Skeletal muscle satellite cell (primary cell): ENCODE measurements around the gene GLS.
"Not testable (repeated sequence)": the region's sequence is repeated elsewhere in the genome, so short reads cannot be mapped to it uniquely, and the experiment has no call there.

Experiments used
- H3K27me3 ChIP-seq: 2 replicates; pipeline ENCODE4 v1.7.0; 2013; ENCODE audit warnings: low read length; ENCODE audit not compliant: control insufficient read depth, insufficient read depth
- H3K36me3 ChIP-seq: 2 replicates; pipeline ENCODE4 v1.7.0; 2013; ENCODE audit warnings: mild to moderate bottlenecking, control low read depth, low read length; ENCODE audit not compliant: insufficient read depth
- H3K4me1 ChIP-seq: 2 replicates; pipeline ENCODE4 v1.7.0; 2013; ENCODE audit warnings: low read length; ENCODE audit not compliant: control insufficient read depth, insufficient read depth
- H3K4me2 ChIP-seq: 2 replicates; pipeline ENCODE4 v1.7.0; 2013; ENCODE audit warnings: mild to moderate bottlenecking, low read length
- H3K4me3 ChIP-seq: 2 replicates; pipeline ENCODE4 v1.7.0; 2013; ENCODE audit warnings: low read length
- H3K9ac ChIP-seq: 2 replicates; pipeline ENCODE4 v1.7.0; 2013; ENCODE audit warnings: mild to moderate bottlenecking, low read depth, low read length, moderate library complexity
- H3K9me3 ChIP-seq: replicated peaks from 2 replicates; pipeline ENCODE4 v1.7.0; 2013; ENCODE audit warnings: mild to moderate bottlenecking, control low read depth, low read length

The GLS gene

DNA sequence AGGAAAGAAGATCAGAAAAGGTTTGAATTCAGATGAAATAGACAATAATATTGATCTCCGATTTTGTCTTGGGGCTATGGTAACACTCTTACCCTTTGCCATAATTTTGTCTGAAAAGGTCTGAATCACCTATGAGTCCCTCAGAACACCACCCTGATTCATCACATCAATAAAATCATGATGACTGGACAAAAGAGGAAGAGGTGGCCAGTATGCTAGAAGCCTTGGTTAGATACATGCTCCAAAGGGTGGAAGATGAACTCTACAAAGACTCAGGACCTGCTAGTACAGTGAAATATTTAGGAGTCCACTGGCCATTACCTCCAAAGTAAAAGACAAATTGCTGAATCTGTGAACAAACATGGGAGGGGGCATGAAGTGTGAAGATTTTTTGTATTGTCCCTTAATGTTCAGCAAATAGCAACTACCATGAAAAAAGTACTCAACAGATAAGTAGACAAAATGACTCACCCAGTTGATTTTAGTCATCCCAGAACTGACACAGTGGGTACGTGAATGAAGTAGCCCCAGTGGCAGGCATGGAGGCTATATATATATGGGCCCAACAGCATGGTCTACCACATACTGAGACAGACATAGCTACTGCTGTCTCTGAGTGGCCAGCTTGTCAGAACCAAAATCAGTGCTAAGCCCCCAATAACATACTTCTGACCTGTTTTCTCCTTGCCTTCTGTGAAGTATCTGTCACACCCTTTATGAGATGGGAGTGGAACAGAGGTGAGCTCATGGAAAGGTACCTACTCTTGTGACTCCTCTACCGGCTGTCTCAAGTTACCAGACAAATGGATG lies 36.5 kb upstream of the GLS start:
- H3K9ac ChIP-seq = no peak overlapping the region

DNA sequence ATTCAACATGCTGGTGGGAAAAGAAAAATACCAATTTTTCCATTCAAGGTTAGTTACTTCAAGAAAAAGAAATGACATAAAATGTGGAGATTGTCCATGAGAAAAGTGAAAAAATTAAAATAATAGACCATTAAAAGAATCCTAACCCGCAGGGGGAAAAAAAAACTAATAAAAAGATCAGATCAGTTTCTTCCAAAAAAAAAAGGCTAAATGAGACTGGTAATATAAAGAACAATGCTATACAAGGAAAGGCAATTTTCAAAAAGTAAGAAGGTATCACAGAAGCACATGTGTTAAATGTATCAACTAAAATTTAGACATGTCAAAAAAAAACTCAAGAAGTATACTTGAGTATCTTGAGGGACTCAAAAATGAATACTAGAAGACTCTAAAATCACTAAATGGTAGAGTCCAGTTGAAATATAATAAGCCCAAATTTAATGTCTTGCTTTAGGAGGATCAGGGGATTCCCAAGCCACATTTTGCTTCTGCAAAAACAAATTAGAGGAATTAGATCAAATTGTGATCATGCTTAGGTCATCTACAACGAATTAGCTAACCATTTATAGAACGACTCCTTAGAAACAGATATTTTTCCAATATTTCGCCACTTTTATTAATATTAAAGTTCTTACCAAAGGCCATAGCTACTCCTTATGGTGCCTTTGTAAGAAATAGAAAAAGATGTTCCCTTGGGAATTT lies 35.8 kb upstream of the GLS start:
- Histone ChIP-seq H3K9ac (no peak overlapping the region), H3K4me1 (peaks cover 72% of the 10 kb centered on the region), H3K4me3 (no peak overlapping the region), H3K4me2 (peak overlapping the region; percentile 13), H3K27me3 (no peaks in the 10 kb centered on the region), H3K36me3 (no peaks in the 10 kb centered on the region), H3K9me3 (no peaks in the 10 kb centered on the region)

More for the DNA sequence above, 36.5 kb upstream of the GLS start:
- Histone ChIP-seq H3K4me1 (peaks cover 70% of the 10 kb centered on the region), H3K36me3 (no peaks in the 10 kb centered on the region), H3K27me3 (no peaks in the 10 kb centered on the region), H3K4me2 (peak overlapping the region; percentile 13), H3K4me3 (no peak overlapping the region), H3K9me3 (no peaks in the 10 kb centered on the region)

DNA sequence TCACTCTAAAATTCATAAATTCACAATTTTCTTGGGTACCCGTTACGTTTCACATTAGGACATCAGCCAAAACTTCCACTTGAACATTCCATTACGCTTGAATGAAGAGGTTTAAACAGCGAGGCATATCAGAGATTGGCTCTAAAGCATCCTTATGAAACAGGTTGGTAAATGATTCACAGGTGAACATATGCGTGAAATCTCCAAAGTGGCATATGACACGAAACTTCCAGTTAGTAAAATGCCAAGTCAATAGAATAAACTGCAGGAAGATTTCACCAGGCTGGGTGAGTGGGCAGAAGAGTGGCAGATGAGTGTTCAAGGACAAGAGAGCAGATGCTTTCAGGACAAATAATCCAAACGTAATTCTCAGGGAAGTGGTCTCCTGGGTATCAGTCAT lies 33.9 kb upstream of the GLS start:
- peaks cover 62% of the 10 kb centered on the region for H3K4me1 ChIP-seq

DNA sequence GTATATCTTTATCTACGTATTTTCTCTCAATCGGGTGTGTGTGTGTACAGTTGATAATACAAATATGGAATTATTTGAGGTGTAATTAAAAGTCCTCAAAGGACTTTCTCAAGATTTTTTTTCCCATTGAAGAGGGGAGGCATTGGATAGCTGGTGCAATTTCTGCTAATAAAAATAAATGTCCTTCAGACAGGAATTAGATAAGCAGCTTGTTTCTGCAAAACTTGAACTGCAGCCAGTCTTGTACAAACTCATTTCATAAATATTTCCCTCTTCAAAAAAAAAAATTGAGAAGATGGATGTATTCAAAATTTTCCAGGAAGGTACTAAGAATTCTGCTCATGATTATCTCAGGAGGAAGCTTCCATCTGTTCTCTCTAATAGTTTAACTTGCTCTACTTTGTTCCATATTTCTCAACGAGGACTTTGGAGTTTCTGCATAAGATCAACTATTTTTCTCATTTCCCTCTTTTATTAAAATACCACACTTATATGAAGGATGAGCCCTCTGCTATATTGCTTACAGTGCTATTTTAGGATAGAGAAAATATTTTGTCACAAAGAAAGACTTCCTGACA lies 33.0 kb upstream of the GLS start:
- Histone ChIP-seq H3K36me3 (no peaks in the 10 kb centered on the region), H3K9me3 (no peaks in the 10 kb centered on the region), H3K4me3 (no peak overlapping the region), H3K4me1 (peaks cover 53% of the 10 kb centered on the region), H3K27me3 (no peaks in the 10 kb centered on the region), H3K9ac (no peak overlapping the region), H3K4me2 (no peak overlapping the region)

More for the DNA sequence above, 33.9 kb upstream of the GLS start:
- no peak overlapping the region for H3K4me2 ChIP-seq
- no peak overlapping the region for H3K4me3 ChIP-seq
- no peak overlapping the region for H3K9ac ChIP-seq
- no peaks in the 10 kb centered on the region for H3K36me3 ChIP-seq
- no peaks in the 10 kb centered on the region for H3K27me3 ChIP-seq
- H3K9me3 ChIP-seq = no peaks in the 10 kb centered on the region

DNA sequence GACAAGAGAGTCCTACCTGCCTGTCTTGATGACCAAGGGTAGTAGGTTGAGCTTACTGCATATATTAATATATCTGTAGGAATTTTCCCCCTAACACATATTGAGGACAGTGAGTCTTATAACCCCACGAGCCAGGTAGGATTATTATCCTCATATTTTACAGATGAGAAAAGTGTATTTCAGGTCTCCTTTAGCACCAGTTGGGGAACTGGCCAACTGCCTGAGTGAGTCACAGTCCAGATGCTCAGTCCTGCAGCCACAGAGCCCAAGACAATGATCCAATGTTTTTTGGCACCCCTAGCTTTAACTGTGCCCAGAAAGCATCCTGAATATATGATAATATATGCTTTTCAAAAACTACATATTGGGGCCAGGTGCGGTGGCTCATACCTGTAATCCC lies 30.8 kb upstream of the GLS start:
- Histone ChIP-seq H3K4me2 (no peak overlapping the region), H3K27me3 (no peaks in the 10 kb centered on the region), H3K9ac (no peak overlapping the region), H3K9me3 (no peaks in the 10 kb centered on the region), H3K36me3 (no peaks in the 10 kb centered on the region), H3K4me3 (no peak overlapping the region), H3K4me1 (peaks cover 46% of the 10 kb centered on the region)

DNA sequence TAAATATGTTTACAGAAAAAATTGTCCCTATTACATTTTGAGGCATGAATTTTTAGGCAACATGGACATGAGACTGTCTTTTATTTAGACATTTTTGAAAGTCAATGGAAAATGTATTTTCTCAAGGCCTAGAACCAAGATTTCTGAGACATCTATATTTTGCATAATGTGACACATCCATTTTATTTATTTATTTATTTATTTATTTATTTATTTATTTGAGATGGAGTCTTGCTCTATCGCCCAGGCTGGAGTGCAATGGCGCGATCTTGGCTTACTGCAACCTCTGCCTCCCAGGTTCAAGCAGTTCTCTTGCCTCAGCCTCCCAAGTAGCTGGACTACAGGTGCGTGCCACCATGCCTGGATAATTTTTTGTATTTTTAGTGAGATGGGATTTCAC lies 27.6 kb upstream of the GLS start:
- H3K4me1 ChIP-seq = peaks cover 28% of the 10 kb centered on the region
- H3K4me3 ChIP-seq, H3K9ac ChIP-seq, H3K4me2 ChIP-seq, H3K27me3 ChIP-seq, H3K9me3 ChIP-seq, H3K36me3 ChIP-seq: not testable (repeated sequence)

DNA sequence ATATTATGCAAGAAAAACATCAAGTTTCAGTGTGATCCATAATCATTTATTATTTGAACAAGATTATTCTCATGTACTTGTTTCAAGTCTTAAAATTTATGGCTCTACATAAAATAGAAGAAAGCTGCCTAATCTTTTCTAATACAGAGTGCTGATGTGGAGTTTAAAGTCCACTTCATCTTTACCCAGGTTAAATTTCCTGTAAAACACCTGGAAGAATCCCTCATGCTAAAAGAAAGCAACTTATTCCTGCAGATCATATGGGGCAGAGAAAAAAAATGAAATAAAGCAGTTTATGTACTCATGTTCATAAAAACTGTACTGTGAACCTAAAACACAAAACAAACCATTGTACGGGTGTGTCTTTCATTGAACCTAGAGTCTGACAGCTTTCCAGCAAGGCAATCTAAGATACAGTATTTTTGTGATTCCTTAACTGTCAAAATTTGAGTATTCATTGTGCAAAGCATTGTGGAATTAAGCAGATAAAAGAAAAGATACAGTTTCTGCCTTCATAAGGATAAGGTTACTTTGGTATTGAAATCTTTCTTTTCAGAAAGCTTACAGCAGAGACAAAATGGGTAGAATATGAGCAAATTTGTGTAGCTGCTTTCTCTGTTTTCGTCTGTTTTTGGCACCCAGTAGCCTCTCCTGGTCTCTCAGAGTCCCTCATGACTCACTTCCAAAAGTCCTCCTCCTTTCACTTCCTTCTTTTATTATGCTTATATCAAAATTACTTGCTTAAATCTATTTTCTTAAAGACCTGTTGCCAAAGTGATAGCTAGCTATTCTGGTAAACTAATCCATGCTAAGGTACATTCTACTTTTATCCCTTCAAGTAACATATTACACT lies 26.9 kb upstream of the GLS start:
- peak overlapping the region; percentile 11 for H3K9ac ChIP-seq
- peaks cover 34% of the 10 kb centered on the region for H3K4me1 ChIP-seq
- no peaks in the 10 kb centered on the region for H3K9me3 ChIP-seq
- H3K4me2 ChIP-seq = peak overlapping the region; percentile 56
- no peak overlapping the region for H3K4me3 ChIP-seq
- no peaks in the 10 kb centered on the region for H3K27me3 ChIP-seq
- no peaks in the 10 kb centered on the region for H3K36me3 ChIP-seq

DNA sequence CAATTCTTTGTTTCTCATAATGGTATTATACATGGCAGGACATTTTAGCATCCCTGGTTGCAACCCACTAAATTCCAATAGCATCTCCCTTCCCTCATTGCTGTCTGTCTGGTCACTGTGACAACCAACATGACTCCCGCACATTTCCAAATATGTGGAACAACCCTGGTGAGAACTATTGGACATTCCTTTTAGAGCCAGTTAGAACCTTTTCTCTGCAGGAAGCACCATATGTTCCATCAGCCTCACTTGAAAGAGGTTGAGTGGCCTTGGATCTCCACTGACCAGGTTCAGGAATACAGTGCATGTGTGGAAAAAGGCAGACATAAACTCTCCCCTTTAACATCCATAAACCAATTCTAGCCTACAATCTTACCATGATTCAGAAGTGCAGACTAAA lies 25.9 kb upstream of the GLS start:
- no peaks in the 10 kb centered on the region for H3K36me3 ChIP-seq
- peaks cover 38% of the 10 kb centered on the region for H3K4me1 ChIP-seq
- H3K9ac ChIP-seq = no peak overlapping the region
- H3K9me3 ChIP-seq = no peaks in the 10 kb centered on the region
- no peak overlapping the region for H3K4me2 ChIP-seq
- no peak overlapping the region for H3K4me3 ChIP-seq
- H3K27me3 ChIP-seq = no peaks in the 10 kb centered on the region

DNA sequence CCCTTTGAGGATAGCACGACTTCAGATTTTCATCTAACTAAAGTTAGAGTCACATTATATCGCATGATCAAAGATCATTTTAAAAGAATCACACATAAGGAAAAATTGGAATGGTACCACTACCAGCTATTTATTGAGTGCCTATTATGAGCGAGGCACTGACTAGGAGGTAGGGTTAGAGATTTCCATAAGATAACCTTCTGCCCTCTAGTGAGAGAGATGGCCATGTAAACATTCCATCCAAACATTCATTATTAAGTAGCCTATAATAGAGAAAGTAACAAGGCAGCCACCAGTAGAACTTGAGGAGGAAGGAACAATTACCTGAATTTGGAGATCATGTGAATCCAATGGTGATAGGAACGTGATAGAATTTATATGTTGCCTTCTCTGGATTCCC lies 25.4 kb upstream of the GLS start:
- Histone ChIP-seq H3K9me3 (no peaks in the 10 kb centered on the region), H3K36me3 (no peaks in the 10 kb centered on the region), H3K4me1 (peaks cover 37% of the 10 kb centered on the region), H3K27me3 (no peaks in the 10 kb centered on the region), H3K4me2 (no peak overlapping the region), H3K4me3 (no peak overlapping the region), H3K9ac (no peak overlapping the region)

DNA sequence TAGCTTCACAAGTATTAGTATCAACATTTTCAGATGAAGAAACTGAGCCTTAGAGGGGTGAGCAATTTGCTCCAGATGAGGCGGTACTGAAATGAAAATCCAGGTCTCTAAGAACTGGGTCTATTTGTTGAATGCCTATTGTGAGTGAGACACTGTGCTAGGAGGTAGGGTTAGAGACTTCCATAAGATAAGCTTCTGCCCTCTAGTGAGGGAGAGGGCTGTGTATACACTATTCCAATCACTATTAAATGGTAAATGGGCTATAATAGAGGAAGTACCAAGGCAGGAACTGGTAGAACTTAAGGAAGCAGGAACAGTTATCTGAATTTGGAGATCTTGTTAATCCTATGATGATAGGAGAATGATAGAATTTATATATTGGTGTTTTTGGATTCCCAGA lies 23.6 kb upstream of the GLS start:
- H3K4me3 ChIP-seq = no peak overlapping the region
- H3K27me3 ChIP-seq = no peaks in the 10 kb centered on the region
- no peaks in the 10 kb centered on the region for H3K9me3 ChIP-seq
- H3K4me2 ChIP-seq = no peak overlapping the region
- no peaks in the 10 kb centered on the region for H3K36me3 ChIP-seq
- no peak overlapping the region for H3K9ac ChIP-seq
- peaks cover 52% of the 10 kb centered on the region for H3K4me1 ChIP-seq

DNA sequence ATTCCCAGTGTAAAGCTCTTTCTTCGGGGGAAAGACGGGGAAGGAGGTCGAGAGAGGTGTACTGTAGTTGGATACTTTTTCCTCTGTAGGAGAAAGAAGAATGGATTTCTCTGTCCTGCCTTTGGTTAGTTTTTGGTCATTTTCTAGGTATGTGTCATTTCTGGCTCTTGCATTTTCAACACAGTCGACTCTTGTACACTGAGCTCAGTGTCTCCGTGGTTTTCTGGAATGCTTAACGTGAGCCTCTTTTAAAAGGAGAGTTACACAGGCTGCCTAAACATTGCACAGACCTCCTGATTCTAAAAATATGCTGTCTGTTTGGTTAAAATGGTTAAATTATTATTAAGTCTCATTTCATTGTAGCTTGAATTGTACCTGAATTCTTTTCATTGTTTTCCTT lies 21.8 kb upstream of the GLS start:
- Histone ChIP-seq H3K9ac (peak overlapping the region; percentile 85), H3K9me3 (no peaks in the 10 kb centered on the region), H3K4me3 (peak overlapping the region; percentile 57), H3K27me3 (no peaks in the 10 kb centered on the region), H3K36me3 (no peaks in the 10 kb centered on the region), H3K4me1 (peaks cover 66% of the 10 kb centered on the region), H3K4me2 (peak overlapping the region; percentile 83)
